Endothelial cell (in vitro differentiated cells): Measurements from ENCODE around the gene SLC6A12. TPM values are rescaled to one million over a fixed set of nuclear protein-coding genes. Genes with fewer than 3 reads are reported as not detected.

Experiments
- DNase-seq: peaks from one replicate; pipeline ENCODE4 v3.0.0; 2021; ENCODE audit warnings: low spot score
- H3K27ac Mint-ChIP-seq: one replicate; pipeline ENCODE4 v1.8.0; 2021; ENCODE audit warnings: mixed read lengths, inconsistent platforms; ENCODE audit not compliant: unreplicated experiment
- H3K27me3 Mint-ChIP-seq: one replicate; pipeline ENCODE4 v1.8.0; 2021; ENCODE audit warnings: mild to moderate bottlenecking, moderate library complexity, mixed read lengths, inconsistent platforms; ENCODE audit not compliant: unreplicated experiment
- H3K36me3 Mint-ChIP-seq: one replicate; pipeline ENCODE4 v1.8.0; 2021; ENCODE audit warnings: mild to moderate bottlenecking, low read depth, mixed read lengths, inconsistent platforms; ENCODE audit not compliant: unreplicated experiment
- H3K4me1 Mint-ChIP-seq: one replicate; pipeline ENCODE4 v1.8.0; 2021; ENCODE audit warnings: mild to moderate bottlenecking, mixed read lengths, inconsistent platforms; ENCODE audit not compliant: unreplicated experiment
- H3K4me3 Mint-ChIP-seq: one replicate; pipeline ENCODE4 v1.8.0; 2021; ENCODE audit warnings: mild to moderate bottlenecking, mixed read lengths, inconsistent platforms; ENCODE audit not compliant: unreplicated experiment
- H3K9me3 Mint-ChIP-seq: one replicate; pipeline ENCODE4 v1.8.0; 2021; ENCODE audit warnings: mixed read lengths, inconsistent platforms; ENCODE audit not compliant: unreplicated experiment
- CTCF ChIP-seq: fragments of 200-600 bp; sonication (generic); IDR thresholded peaks from one replicate; pipeline ENCODE4 v1.5.0; 2021; ENCODE audit warnings: antibody characterized with exemption; ENCODE audit not compliant: unreplicated experiment
- total RNA-seq: library from RNA; stranded (reverse); fragmentation: NEBNext Ultra II Directional; extraction: Animal tissue kit (Norgen Biotek cat#: 25700); gene quantifications from one replicate; pipeline ENCODE4 v1.2.1, GENCODE V29; 2021; ENCODE audit not compliant: unreplicated experiment

The SLC6A12 gene
- total RNA-seq, 1 donor from 2014 or later, result 0.26 TPM

- TF ChIP-seq CTCF, result no peak
- no peaks in the 10 kb centered on the region for H3K9me3 Mint-ChIP-seq
- DNase-seq, result no peak
- H3K36me3 Mint-ChIP-seq, result peaks cover 8% of the 10 kb centered on the region
- peaks cover 10% of the 10 kb centered on the region for H3K27me3 Mint-ChIP-seq
- no peak overlapping the region for H3K27ac Mint-ChIP-seq
- H3K4me3 Mint-ChIP-seq, result no peak overlapping the region
- H3K4me1 Mint-ChIP-seq, result peaks cover 38% of the 10 kb centered on the region
These were observed 39.8 kb downstream of the SLC6A12 start for GRCh38 chr12:174124-174523.

GRCh38 chr12:172732-173161, 41.2 kb downstream of the SLC6A12 start:
- no peak for TF ChIP-seq CTCF
- Mint-ChIP-seq H3K36me3 (peaks cover 8% of the 10 kb centered on the region), H3K27ac (no peak overlapping the region), H3K4me3 (no peak overlapping the region), H3K4me1 (peaks cover 46% of the 10 kb centered on the region), H3K9me3 (no peaks in the 10 kb centered on the region), H3K27me3 (peaks cover 7% of the 10 kb centered on the region)
- DNase-seq, result no peak

GRCh38 chr12:171743-172676, 41.9 kb downstream of the SLC6A12 start:
- Mint-ChIP-seq H3K27ac (peak overlapping the region; percentile 42), H3K36me3 (peaks cover 8% of the 10 kb centered on the region), H3K27me3 (peaks cover 6% of the 10 kb centered on the region), H3K4me3 (no peak overlapping the region), H3K9me3 (no peaks in the 10 kb centered on the region), H3K4me1 (peaks cover 53% of the 10 kb centered on the region)
- TF ChIP-seq CTCF, result no peak
- DNase-seq, result no peak

- Mint-ChIP-seq H3K4me1 (peaks cover 60% of the 10 kb centered on the region), H3K36me3 (peaks cover 3% of the 10 kb centered on the region), H3K27ac (peak overlapping the region; percentile 42), H3K27me3 (peaks cover 5% of the 10 kb centered on the region), H3K4me3 (no peak overlapping the region), H3K9me3 (no peaks in the 10 kb centered on the region)
- TF ChIP-seq CTCF, result no peak
- no peak for DNase-seq
These were observed 42.7 kb downstream of the SLC6A12 start for GRCh38 chr12:171276-171675.
